Choroid plexus epithelial cell (primary cell): ENCODE data around the gene ARL11.
"Not testable (repeated sequence)": the region's sequence is repeated elsewhere in the genome, so short reads cannot be mapped to it uniquely, and the experiment has no call there.

Experiments used
- DNase-seq: peaks from one replicate; pipeline ENCODE4 v3.0.0-alpha.2; 2010; ENCODE audit warnings: low read depth
- H3K4me3 ChIP-seq: 2 replicates; pipeline ENCODE4 v1.5.1; 2011; ENCODE audit warnings: low read depth, mild to moderate bottlenecking, control low read depth, low read length, moderate library complexity
- TF ChIP-seq, protein P1 (sequence below): conservative IDR thresholded peaks from 2 replicates; pipeline ENCODE4 v1.5.1; 2011; ENCODE audit warnings: low read depth, mild to moderate bottlenecking, control low read depth, inconsistent platforms, low read length, moderate library complexity

Gene ARL11

GRCh38 chr13:49604570-49604969, 23.7 kb upstream of the ARL11 start:
- H3K4me3 ChIP-seq, result no peak overlapping the region
- TF ChIP-seq, protein P1, sequence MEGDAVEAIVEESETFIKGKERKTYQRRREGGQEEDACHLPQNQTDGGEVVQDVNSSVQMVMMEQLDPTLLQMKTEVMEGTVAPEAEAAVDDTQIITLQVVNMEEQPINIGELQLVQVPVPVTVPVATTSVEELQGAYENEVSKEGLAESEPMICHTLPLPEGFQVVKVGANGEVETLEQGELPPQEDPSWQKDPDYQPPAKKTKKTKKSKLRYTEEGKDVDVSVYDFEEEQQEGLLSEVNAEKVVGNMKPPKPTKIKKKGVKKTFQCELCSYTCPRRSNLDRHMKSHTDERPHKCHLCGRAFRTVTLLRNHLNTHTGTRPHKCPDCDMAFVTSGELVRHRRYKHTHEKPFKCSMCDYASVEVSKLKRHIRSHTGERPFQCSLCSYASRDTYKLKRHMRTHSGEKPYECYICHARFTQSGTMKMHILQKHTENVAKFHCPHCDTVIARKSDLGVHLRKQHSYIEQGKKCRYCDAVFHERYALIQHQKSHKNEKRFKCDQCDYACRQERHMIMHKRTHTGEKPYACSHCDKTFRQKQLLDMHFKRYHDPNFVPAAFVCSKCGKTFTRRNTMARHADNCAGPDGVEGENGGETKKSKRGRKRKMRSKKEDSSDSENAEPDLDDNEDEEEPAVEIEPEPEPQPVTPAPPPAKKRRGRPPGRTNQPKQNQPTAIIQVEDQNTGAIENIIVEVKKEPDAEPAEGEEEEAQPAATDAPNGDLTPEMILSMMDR, result no peak
- DNase-seq, result no peak

DNA sequence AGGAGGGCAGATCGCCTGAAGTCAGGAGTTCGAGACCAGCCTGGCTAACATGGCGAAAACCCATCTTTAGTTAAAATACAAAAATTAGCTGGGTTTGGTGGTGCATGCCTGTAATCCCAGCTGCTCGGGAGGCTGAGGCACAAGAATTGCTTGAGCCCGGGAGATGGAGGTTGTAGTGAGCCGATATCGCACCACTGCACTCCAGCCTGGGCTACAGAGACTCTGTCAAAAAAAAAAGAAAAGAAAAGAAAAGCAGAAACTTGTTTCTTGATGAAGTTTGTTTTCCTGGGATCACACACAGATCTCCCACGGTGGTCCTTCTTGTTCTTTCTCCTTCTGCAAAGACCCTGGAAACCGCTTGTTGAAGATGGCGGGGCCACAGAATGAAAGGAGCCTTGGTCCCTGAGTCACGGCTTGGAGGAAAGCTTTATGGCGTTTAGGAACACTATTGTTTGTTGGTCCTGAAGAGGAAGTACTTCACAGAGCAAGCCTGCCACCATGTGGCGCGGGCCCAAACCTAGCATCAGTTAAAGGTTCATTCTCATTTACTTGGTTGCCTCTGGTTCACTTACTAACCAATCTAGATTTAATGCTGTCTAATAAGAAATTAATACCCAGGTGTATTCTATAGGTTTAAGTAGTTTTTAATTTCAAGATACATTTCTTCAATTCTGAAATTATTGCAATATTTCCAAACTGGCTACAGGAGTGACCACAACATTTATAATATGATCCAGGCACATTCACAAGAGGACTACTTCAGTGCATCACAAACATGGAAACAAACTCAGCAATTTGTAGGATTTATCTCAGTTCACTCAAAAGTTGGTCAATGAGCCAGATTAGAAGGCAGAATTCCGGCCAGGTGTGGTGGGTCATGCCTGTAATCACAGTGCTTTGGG, 21.3 kb upstream of the ARL11 start:
- TF ChIP-seq, protein P1, result peak; percentile 89
- H3K4me3 ChIP-seq, result peak overlapping the region; percentile 56
- peak; percentile 94 for DNase-seq

DNA sequence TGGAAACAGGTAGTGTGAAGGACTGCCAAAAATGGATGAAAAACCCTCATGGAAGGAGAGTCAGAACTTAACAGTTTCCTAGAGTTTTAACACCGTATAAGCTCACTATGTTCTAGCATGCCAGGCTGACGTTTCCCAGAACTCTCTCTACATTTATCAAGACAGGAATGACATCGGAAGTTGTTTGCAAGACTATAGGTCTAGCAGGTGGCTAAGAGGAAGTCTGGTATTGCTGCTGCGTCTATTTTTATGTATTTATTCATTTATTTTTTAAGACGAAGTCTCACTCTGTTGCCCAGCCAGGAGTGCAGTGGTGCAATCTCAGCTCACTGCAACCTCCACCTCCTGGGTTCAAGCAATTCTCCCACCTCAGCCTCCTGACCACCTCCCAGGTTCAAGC, 20.5 kb upstream of the ARL11 start:
- no peak overlapping the region for H3K4me3 ChIP-seq
- no peak for DNase-seq
- TF ChIP-seq, protein P1, result no peak

- TF ChIP-seq, protein P1, result no peak
- no peak for DNase-seq
- H3K4me3 ChIP-seq, result no peak overlapping the region
Observed at GRCh38 chr13:49608651-49609331, 19.5 kb upstream of the ARL11 start.

GRCh38 chr13:49610176-49610575, 18.1 kb upstream of the ARL11 start:
- no peak for DNase-seq
- TF ChIP-seq, protein P1, result no peak
- no peak overlapping the region for H3K4me3 ChIP-seq

- DNase-seq, H3K4me3 ChIP-seq: not testable (repeated sequence)
Observed at GRCh38 chr13:49612042-49612441, 16.3 kb upstream of the ARL11 start.

DNA sequence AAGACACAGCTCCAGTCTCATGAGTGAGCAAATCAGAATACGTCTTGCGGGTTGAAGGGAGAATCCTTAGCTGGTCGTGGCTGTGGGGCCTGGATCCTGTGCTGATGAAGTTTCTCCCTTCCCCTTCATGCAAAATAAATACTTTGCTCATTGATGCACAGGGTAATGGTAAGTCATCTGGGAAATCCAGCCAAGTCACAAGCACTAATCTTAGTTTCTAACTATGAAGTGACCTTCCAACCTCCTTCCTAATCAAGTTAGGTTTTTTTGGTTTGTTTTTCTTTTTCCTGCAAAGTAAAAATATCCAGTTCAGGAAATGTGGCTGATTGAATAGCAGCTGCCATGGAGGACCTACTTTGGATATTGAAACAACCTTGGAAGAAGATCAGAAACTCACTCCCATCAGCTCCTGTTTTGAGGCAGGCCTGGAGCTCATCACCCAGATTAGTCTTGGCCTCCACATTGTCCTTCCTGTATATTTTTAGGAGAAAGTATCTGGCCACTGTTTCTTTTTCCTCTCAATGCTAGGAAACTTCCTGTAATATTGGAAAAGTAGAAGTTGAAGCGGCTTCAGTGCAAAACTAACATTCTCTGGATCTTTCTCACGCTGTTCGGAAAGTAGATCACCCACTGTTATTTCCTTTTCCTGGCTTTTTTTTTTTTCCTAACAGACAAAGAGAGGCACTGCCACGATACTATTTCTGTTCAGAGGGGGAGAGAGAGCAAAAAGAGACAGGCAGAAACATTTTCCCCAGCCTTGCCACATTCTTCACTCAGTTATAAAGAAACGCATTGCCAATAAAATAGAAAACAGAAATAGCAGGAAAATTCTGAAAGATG, 12.3 kb upstream of the ARL11 start:
- TF ChIP-seq, protein P1, result no peak
- peak; percentile 16 for DNase-seq
- no peak overlapping the region for H3K4me3 ChIP-seq
